GM23248 (cell line): ENCODE results near the gene PIEZO2. TPM values are rescaled to one million over a fixed set of nuclear protein-coding genes. Genes with fewer than 3 reads are reported as not detected.

ENCODE experiments used
- DNase-seq: peaks from one replicate; pipeline ENCODE4 v3.0.0-alpha.2; 2015
- H2AFZ ChIP-seq: fragments of 200-600 bp; sonication (generic); 2 replicates; pipeline ENCODE4 v1.6.1; 2016; ENCODE audit warnings: antibody characterized with exemption
- H3F3A ChIP-seq: fragments of 200-600 bp; sonication (generic); 2 replicates; pipeline ENCODE4 v1.6.1; 2016; ENCODE audit warnings: mild to moderate bottlenecking, antibody characterized with exemption, mixed run types; ENCODE audit not compliant: insufficient read depth
- H3K27ac ChIP-seq: fragments of 200-600 bp; sonication (generic); 2 replicates; pipeline ENCODE4 v1.5.1; 2016; ENCODE audit warnings: mild to moderate bottlenecking
- H3K27me3 ChIP-seq: fragments of 200-600 bp; sonication (generic); replicated peaks from 2 replicates; pipeline ENCODE4 v1.6.1; 2016; ENCODE audit warnings: mild to moderate bottlenecking; ENCODE audit not compliant: insufficient read depth
- H3K36me3 ChIP-seq: fragments of 200-600 bp; sonication (generic); 2 replicates; pipeline ENCODE4 v1.6.1; 2016; ENCODE audit warnings: low read depth, mild to moderate bottlenecking
- H3K4me1 ChIP-seq: fragments of 200-600 bp; sonication (generic); 2 replicates; pipeline ENCODE4 v1.6.1; 2016; ENCODE audit warnings: mild to moderate bottlenecking; ENCODE audit not compliant: insufficient read depth
- H3K4me2 ChIP-seq: fragments of 200-600 bp; sonication (generic); one replicate; pipeline ENCODE4 v1.6.1; 2016; ENCODE audit warnings: mild to moderate bottlenecking; ENCODE audit not compliant: unreplicated experiment
- H3K4me3 ChIP-seq: fragments of 200-600 bp; sonication (generic); 2 replicates; pipeline ENCODE4 v1.5.1; 2016; ENCODE audit warnings: mild to moderate bottlenecking
- H3K79me2 ChIP-seq: fragments of 200-600 bp; sonication (generic); 2 replicates; pipeline ENCODE4 v1.6.1; 2016; ENCODE audit warnings: mild to moderate bottlenecking; ENCODE audit not compliant: insufficient read depth
- H3K9ac ChIP-seq: fragments of 200-600 bp; sonication (generic); 2 replicates; pipeline ENCODE4 v1.6.1; 2016; ENCODE audit warnings: mild to moderate bottlenecking
- H3K9me2 ChIP-seq: fragments of 200-600 bp; sonication (generic); 2 replicates; pipeline ENCODE4 v1.6.1; 2016; ENCODE audit warnings: mixed run types, mild to moderate bottlenecking, moderate library complexity; ENCODE audit not compliant: insufficient read depth
- H3K9me3 ChIP-seq: fragments of 200-600 bp; sonication (generic); one replicate; pipeline ENCODE4 v1.6.1; 2017; ENCODE audit warnings: low read depth
- H4K20me1 ChIP-seq: fragments of 200-600 bp; sonication (generic); 2 replicates; pipeline ENCODE4 v1.6.0; 2016; ENCODE audit not compliant: insufficient read depth
- EZH2 ChIP-seq: fragments of 200-600 bp; sonication (generic); IDR thresholded peaks from 2 replicates; pipeline ENCODE4 v1.6.1; 2018; ENCODE audit warnings: antibody characterized with exemption, mild to moderate bottlenecking; ENCODE audit not compliant: insufficient read depth, poor library complexity, severe bottlenecking
- EZH2phosphoT487 ChIP-seq: fragments of 200-600 bp; sonication (generic); IDR thresholded peaks from 2 replicates; pipeline ENCODE4 v1.6.1; 2018; ENCODE audit warnings: antibody characterized with exemption, moderate library complexity, mild to moderate bottlenecking, low read depth; ENCODE audit not compliant: insufficient read depth
- WGBS, 2 experiments: methylation state at CpG; one replicate each; pipeline ENCODE4 v1.1.6; 2015 to 2017; ENCODE audit warnings: low lambda C conversion rate in 2 of 2, low coverage in 1 of 2; ENCODE audit errors: missing lambda C conversion rate in 2 of 2; 5-methylcytosine and 5-hydroxymethylcytosine counted together
- in situ Hi-C: fragments of 300-500 bp; cut with MboI; formaldehyde crosslinking; loops from 2 replicates; pipeline ENCODE4 v1.15.0; 2020
- polyA plus RNA-seq: library from polyadenylated mRNA; unstranded; fragments of >200 nt; fragmentation: Nextera tagmentation; extraction: Ambion mirVana; gene quantifications from 2 replicates; pipeline ENCODE4 v1.2.1, GENCODE V29; 2016
- total RNA-seq: library from RNA; depleted of rRNA; stranded (reverse); fragments of >200 nt; shearing (Covaris generic); gene quantifications from 2 replicates; pipeline ENCODE4 v1.2.3, GENCODE V29; 2014

PIEZO2 gene
- total and polyA plus RNA-seq, 2 experiments from 2014 or later = 0.93 to 1.5 TPM

- Histone ChIP-seq H3K4me2 (no peak overlapping the region), H3K9ac (no peak overlapping the region), H3K9me2 (no peaks in the 10 kb centered on the region), H3K9me3 (no peaks in the 10 kb centered on the region), H3K4me3 (no peak overlapping the region), H3K36me3 (no peaks in the 10 kb centered on the region), H3F3A (peaks cover 14% of the 10 kb centered on the region; the same call in 1 of the 2 replicates), H4K20me1 (no peaks in the 10 kb centered on the region), H3K4me1 (peaks cover 19% of the 10 kb centered on the region), H3K79me2 (no peaks in the 10 kb centered on the region), H2AFZ (no peak overlapping the region), H3K27me3 (no peaks in the 10 kb centered on the region), H3K27ac (no peak overlapping the region)
- 20 to 37% methylated on average over 2 of the region's 2 CpGs for WGBS, 2 experiments
- no peak for TF ChIP-seq EZH2
- TF ChIP-seq EZH2phosphoT487 = no peak
- no peak for DNase-seq
- in situ Hi-C loops = no loop called here
Measured at GRCh38 chr18:11121443-11121849, 27.9 kb downstream of the PIEZO2 start.

GRCh38 chr18:11119959-11120587 lies 29.3 kb downstream of the PIEZO2 start:
- Histone ChIP-seq H3K4me3 (no peak overlapping the region), H3K9me3 (no peaks in the 10 kb centered on the region), H3K9ac (no peak overlapping the region), H3K36me3 (no peaks in the 10 kb centered on the region), H3K27ac (no peak overlapping the region), H3K4me2 (peak overlapping the region; percentile 4), H3K4me1 (peaks cover 24% of the 10 kb centered on the region), H3K9me2 (no peaks in the 10 kb centered on the region), H3F3A (peaks cover 14% of the 10 kb centered on the region; the same call in 1 of the 2 replicates), H4K20me1 (no peaks in the 10 kb centered on the region), H3K79me2 (no peaks in the 10 kb centered on the region), H2AFZ (no peak overlapping the region), H3K27me3 (no peaks in the 10 kb centered on the region)
- 21 to 27% methylated on average over 5 of the region's 5 CpGs for WGBS, 2 experiments
- peak; percentile 43 for DNase-seq
- in situ Hi-C loops = no loop called here
- TF ChIP-seq EZH2phosphoT487 (no peak), EZH2 (no peak)

DNA sequence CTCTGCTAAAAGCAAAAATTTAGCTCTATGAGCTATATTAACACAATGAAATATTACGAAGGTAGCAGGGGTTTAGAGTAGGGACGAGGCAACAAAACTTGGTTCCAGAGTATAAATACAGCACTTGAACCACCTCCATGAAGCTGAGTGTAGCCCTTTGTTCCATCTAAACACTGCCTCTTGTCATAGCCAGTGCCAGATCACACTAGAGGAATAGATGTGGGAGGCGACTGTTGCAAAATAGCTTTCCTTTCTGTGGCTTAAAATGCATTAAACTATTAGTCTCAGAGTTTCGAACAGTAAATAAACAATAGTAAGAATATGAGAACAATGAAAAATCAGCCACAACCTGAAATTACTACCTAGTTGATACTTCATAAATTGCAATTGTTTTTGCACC lies 29.8 kb downstream of the PIEZO2 start:
- Histone ChIP-seq H3K27me3 (no peaks in the 10 kb centered on the region), H4K20me1 (no peaks in the 10 kb centered on the region), H3K9ac (no peak overlapping the region), H3K9me2 (no peaks in the 10 kb centered on the region), H3F3A (peaks cover 14% of the 10 kb centered on the region; the same call in 1 of the 2 replicates), H3K4me3 (no peak overlapping the region), H3K4me2 (no peak overlapping the region), H3K27ac (no peak overlapping the region), H3K9me3 (no peaks in the 10 kb centered on the region), H2AFZ (no peak overlapping the region), H3K36me3 (no peaks in the 10 kb centered on the region), H3K4me1 (peaks cover 29% of the 10 kb centered on the region), H3K79me2 (no peaks in the 10 kb centered on the region)
- no peak for TF ChIP-seq EZH2
- no peak for TF ChIP-seq EZH2phosphoT487
- in situ Hi-C loops = no loop called here
- peak; percentile 41 for DNase-seq
- WGBS, 2 experiments = 61 to 71% methylated on average over 4 of the region's 4 CpGs

- Histone ChIP-seq H3K9ac (no peak overlapping the region), H3K79me2 (no peaks in the 10 kb centered on the region), H3K4me1 (peaks cover 33% of the 10 kb centered on the region), H3F3A (peaks cover 14% of the 10 kb centered on the region; the same call in 1 of the 2 replicates), H2AFZ (no peak overlapping the region), H3K27ac (no peak overlapping the region), H3K4me2 (no peak overlapping the region), H3K27me3 (no peaks in the 10 kb centered on the region), H3K9me3 (no peaks in the 10 kb centered on the region), H3K4me3 (no peak overlapping the region), H3K9me2 (no peaks in the 10 kb centered on the region), H3K36me3 (no peaks in the 10 kb centered on the region), H4K20me1 (no peaks in the 10 kb centered on the region)
- WGBS, 2 experiments = 60 to 67% methylated on average over 3 of the region's 3 CpGs
- TF ChIP-seq EZH2 (no peak), EZH2phosphoT487 (no peak)
- DNase-seq = no peak
- in situ Hi-C loops = no loop called here
Measured at GRCh38 chr18:11118051-11118766, 31.2 kb downstream of the PIEZO2 start.
